ENCODE measurements around the gene DAPP1.

DNA sequence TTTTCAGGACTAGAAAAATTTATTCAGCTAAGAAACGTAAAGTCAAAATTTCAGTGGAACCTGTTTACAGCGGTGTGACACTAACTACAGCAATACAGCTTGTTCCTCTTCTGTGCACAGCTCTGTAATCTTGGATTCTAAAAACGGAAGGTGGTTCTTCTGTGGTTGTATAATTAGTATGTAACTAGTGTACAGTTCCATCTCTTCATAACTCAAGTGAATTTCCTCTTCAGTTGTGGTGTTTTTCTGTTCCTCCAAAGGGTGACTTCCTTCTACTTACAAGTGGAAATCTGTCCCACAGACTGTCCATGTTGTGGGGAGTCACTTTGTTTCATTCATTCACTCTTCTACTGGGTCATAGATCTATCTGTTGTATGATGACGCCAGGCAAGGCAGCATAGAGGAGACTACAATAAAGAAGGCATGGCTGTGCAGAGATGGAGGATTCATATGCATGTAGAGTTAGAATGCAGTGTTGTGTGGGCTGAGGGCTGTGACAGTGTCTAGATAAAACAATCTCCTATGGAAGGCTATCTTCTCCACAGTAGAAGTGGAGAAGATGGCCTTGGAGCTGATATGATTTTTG is 5.4 kb downstream of the DAPP1 start:
- TF ChIP-seq, protein P1, sequence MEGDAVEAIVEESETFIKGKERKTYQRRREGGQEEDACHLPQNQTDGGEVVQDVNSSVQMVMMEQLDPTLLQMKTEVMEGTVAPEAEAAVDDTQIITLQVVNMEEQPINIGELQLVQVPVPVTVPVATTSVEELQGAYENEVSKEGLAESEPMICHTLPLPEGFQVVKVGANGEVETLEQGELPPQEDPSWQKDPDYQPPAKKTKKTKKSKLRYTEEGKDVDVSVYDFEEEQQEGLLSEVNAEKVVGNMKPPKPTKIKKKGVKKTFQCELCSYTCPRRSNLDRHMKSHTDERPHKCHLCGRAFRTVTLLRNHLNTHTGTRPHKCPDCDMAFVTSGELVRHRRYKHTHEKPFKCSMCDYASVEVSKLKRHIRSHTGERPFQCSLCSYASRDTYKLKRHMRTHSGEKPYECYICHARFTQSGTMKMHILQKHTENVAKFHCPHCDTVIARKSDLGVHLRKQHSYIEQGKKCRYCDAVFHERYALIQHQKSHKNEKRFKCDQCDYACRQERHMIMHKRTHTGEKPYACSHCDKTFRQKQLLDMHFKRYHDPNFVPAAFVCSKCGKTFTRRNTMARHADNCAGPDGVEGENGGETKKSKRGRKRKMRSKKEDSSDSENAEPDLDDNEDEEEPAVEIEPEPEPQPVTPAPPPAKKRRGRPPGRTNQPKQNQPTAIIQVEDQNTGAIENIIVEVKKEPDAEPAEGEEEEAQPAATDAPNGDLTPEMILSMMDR (IDR thresholded peaks at IDR 0.05): no peak
- no peak for TF ChIP-seq POLR2A (IDR thresholded peaks at IDR 0.05)

All from right lobe of liver (tissue), 4 donors.